Stimulated activated CD4-positive, alpha-beta T cell treated with anti-CD3 and anti-CD28 coated beads, Interleukin-1b, Interleukin-23, amount 100 ng/mL, for 48 hours (primary cell): ENCODE data around the gene ANKEF1.

Source experiments
- DNase-seq: peaks from one replicate; pipeline ENCODE4 v3.0.0-alpha.2; 2020

The ANKEF1 gene

GRCh38 chr20:10090588-10091166, 55.9 kb downstream of the ANKEF1 start:
- peak; percentile 19 for DNase-seq

GRCh38 chr20:10093087-10093591, 58.4 kb downstream of the ANKEF1 start:
- no peak for DNase-seq

GRCh38 chr20:10094566-10095173, 59.9 kb downstream of the ANKEF1 start:
- DNase-seq: no peak

- DNase-seq: no peak
Observed at GRCh38 chr20:10096790-10097189, 62.0 kb downstream of the ANKEF1 start.

GRCh38 chr20:10105046-10105445, 70.3 kb downstream of the ANKEF1 start:
- DNase-seq: no peak
